Activated naive CD4-positive, alpha-beta T cell treated with anti-CD3 and anti-CD28 coated beads, Interleukin-2, amount 50 U/mL, for 72 hours (primary cell): Measurements from ENCODE around the gene TIGD3. TPM values are rescaled to one million over a fixed set of nuclear protein-coding genes. Genes with fewer than 3 reads are reported as not detected.
A peak's percentile ranks its signal among the peaks of the same experiment; 100 is the strongest.

Source experiments
- ATAC-seq, 2 donors: fragments of 150-1000 bp; cut with Tn5 transposase; 2 replicates each; pipeline ENCODE4 v1.10.0; 2021; ENCODE audit warnings: mild to moderate bottlenecking in 2 of 2, moderate library complexity in 2 of 2
- DNase-seq, 2 donors: peaks; one replicate each; pipeline ENCODE4 v3.0.0; 2021 to 2022; ENCODE audit warnings: low spot score in 2 of 2
- H3K27ac Mint-ChIP-seq, 2 donors: one replicate each; pipeline ENCODE4 v1.8.0; 2022; ENCODE audit warnings: mild to moderate bottlenecking in 2 of 2, mixed read lengths in 2 of 2
- H3K36me3 Mint-ChIP-seq, 2 donors: one replicate each; pipeline ENCODE4 v1.8.0; 2022; ENCODE audit warnings: mixed read lengths in 2 of 2
- H3K9me3 Mint-ChIP-seq, 2 donors: one replicate each; pipeline ENCODE4 v1.8.0; 2022; ENCODE audit warnings: mixed read lengths in 2 of 2
- total RNA-seq, 2 donors: library from RNA; stranded (reverse); gene quantifications; one replicate each; pipeline ENCODE4 v1.2.3, GENCODE V29; 2022

Gene TIGD3
- total RNA-seq, 2 donors from 2014 or later, result 0.76 to 4.0 TPM

DNA sequence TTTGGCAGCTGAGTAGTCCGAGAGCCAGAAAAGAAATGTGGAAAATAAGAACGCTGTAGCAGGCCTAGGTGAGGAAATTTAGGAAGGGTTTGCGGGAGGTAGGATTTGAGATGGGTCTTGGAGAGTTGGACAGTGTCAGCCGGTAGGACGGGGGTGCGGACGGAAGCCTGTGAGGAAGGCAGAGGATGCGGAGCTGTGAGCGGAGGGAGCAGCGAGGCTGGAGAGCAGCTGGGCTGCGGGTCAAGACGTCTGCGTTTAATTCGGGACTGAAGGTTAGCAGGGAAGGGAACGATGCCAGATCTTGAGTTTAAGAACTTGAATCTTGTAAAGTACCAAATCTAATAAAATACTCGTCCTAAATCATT, 669 bp upstream of the TIGD3 start:
- peaks cover 1 to 10% of the 10 kb centered on the region in 2 donors for H3K36me3 Mint-ChIP-seq
- DNase-seq (no peak), ATAC-seq (no peak)
- H3K9me3 Mint-ChIP-seq, result no peaks in the 10 kb centered on the region
- H3K27ac Mint-ChIP-seq, result peak overlapping the region; percentile 54 to 59

- Mint-ChIP-seq H3K9me3 (no peaks in the 10 kb centered on the region), H3K36me3 (peaks cover 0 to 10% of the 10 kb centered on the region in 2 donors), H3K27ac (peak overlapping the region; percentile 79 to 83)
- DNase-seq (peak in 1 of 2 donors; percentile 70), ATAC-seq (peak; percentile 32 to 42)
These were observed 643 bp downstream of the TIGD3 start for GRCh38 chr11:65355013-65355775.

DNA sequence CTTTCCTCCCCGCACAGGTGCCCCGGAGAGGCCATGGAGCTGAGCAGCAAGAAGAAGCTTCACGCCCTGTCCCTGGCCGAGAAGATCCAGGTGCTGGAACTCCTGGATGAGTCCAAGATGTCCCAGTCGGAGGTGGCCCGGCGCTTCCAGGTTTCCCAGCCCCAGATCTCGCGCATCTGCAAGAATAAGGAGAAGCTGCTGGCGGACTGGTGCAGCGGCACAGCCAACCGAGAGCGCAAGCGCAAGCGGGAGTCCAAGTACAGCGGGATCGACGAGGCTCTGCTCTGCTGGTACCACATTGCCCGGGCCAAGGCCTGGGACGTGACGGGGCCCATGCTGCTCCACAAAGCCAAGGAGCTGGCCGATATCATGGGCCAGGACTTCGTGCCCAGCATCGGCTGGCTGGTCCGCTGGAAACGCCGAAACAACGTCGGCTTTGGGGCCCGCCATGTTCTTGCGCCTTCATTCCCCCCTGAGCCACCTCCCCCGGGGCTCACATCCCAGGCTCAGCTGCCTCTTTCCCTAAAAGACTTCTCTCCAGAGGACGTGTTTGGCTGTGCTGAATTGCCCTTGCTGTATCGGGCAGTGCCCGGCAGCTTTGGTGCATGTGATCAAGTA, 1.3 kb downstream of the TIGD3 start:
- Mint-ChIP-seq H3K27ac (peak overlapping the region; percentile 58 to 79), H3K36me3 (peaks cover 0 to 10% of the 10 kb centered on the region in 2 donors), H3K9me3 (no peaks in the 10 kb centered on the region)
- ATAC-seq, result no peak
- DNase-seq, result no peak

DNA sequence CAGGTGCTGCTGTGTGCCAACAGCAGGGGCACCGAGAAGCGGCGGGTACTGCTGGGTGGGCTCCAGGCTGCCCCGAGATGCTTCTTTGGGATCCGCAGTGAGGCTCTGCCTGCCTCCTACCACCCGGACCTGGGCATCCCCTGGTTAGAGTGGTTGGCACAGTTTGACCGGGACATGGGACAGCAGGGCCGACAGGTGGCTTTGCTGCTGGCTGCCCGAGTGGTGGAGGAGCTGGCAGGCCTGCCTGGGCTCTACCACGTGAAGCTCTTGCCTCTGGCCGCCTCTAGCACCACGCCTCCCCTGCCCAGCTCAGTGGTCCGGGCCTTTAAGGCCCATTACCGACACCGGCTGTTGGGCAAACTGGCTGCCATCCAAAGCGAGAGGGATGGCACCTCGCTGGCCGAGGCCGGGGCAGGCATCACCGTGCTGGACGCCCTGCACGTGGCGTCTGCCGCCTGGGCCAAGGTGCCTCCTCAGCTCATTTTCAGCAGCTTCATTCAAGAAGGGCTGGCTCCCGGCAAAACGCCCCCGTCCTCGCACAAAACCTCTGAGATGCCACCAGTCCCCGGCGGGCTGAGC, 1.9 kb downstream of the TIGD3 start:
- H3K9me3 Mint-ChIP-seq, result no peaks in the 10 kb centered on the region
- ATAC-seq, result no peak
- H3K36me3 Mint-ChIP-seq, result peaks cover 0 to 10% of the 10 kb centered on the region in 2 donors
- H3K27ac Mint-ChIP-seq, result no peak overlapping the region
- no peak for DNase-seq

DNA sequence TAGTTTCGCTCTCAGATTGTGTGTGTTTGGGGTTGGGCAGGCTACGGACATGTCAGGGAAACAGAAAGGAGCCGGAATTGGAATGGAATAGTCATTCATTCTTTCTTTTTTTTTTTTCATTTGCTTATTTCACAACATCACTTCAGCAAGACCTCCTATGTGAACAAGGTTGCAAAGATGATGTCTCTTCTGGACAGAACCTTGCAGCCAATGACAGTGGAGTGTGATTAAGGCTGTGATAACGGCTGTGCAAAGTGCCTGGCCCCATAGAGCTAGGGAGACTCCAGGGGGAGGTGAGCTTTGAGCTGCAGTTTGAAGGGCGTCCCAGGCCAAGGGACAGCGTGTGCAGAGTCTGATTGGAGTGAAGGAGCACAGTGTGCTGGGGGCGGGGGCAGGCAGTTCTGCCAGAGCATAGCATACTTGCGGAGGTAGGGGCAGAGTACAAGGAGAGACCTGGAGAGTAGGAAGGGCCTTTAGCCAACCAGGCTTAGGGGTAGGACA, 3.4 kb downstream of the TIGD3 start:
- no peak for ATAC-seq
- Mint-ChIP-seq H3K27ac (no peak overlapping the region), H3K36me3 (peaks cover 0 to under 1% of the 10 kb centered on the region in 2 donors), H3K9me3 (no peaks in the 10 kb centered on the region)
- no peak for DNase-seq

GRCh38 chr11:65362320-65362931, 7.9 kb downstream of the TIGD3 start:
- ATAC-seq, result peak; percentile 74 to 80
- no peak for DNase-seq
- Mint-ChIP-seq H3K36me3 (no peaks in the 10 kb centered on the region), H3K9me3 (no peaks in the 10 kb centered on the region), H3K27ac (peak overlapping the region in 1 of 2 donors; percentile 34)

- ATAC-seq (no peak), DNase-seq (no peak)
- H3K36me3 Mint-ChIP-seq, result no peaks in the 10 kb centered on the region
- H3K27ac Mint-ChIP-seq, result no peak overlapping the region
- H3K9me3 Mint-ChIP-seq, result no peaks in the 10 kb centered on the region
These were observed 8.4 kb downstream of the TIGD3 start for GRCh38 chr11:65362966-65363365.

DNA sequence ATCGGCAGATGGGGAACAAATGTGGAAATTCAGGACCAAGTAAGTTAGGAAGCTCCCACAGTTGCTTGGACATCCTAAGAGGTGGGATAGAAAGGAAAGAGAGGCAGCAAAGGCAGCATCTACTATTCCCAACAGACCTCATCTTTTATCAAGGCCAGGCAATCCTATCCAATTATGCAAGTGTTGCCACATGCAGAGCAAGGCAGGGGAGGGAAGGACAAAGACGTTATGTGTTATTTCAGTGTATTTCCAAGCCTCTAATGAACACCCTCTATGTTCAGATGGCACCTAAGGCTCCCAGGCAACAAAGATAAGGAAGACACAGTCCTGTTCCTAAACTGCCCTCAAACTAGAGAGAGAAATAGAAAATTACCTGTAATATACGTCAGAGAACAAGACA, 9.2 kb downstream of the TIGD3 start:
- DNase-seq, result no peak
- no peaks in the 10 kb centered on the region for H3K9me3 Mint-ChIP-seq
- H3K27ac Mint-ChIP-seq, result no peak overlapping the region
- no peaks in the 10 kb centered on the region for H3K36me3 Mint-ChIP-seq
- ATAC-seq, result no peak

DNA sequence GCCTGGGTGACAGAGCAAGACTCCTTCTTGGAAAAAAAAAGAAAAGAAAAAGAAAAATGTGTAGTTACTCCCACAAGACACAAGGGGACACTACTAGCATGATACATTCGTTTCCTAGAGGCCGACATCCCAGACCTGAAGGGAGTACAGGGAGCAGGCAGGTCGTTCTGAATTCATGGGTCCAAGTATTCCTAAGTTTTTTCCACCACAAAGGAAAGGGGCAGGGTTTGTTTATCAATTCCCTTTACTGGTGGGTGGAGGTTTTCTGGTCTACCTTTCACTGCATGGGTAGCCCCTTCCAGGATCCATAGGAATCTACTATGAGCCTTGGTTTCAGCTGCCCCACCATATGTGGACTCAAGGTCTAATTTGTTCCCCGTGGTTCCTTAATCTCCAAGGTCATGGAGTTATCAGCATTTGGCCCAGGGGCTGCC, 11.8 kb downstream of the TIGD3 start:
- H3K36me3 Mint-ChIP-seq, result no peaks in the 10 kb centered on the region
- no peaks in the 10 kb centered on the region for H3K9me3 Mint-ChIP-seq
- no peak for DNase-seq
- no peak overlapping the region for H3K27ac Mint-ChIP-seq
- peak; percentile 73 to 80 for ATAC-seq

DNA sequence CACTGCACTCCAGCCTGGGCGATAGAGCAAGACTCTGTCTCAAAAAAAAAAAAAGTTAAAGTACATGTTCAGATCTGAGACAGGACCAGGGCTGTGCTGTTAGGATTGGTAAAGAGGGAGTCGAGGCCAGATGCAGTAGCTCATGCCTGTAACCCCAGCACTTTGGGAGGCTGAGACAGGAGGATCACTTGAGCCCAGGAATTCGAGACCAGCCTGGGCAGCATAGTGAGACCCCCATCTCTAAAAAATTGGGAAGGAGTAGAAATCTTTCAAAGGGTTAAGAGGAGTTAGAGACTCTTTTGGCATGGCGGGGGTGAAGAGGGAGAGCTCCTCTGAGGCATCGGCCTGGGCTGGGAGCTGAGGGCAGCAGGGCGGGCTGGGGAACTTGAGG, 16.1 kb downstream of the TIGD3 start:
- Mint-ChIP-seq H3K27ac (peak overlapping the region in 1 of 2 donors; percentile 89), H3K9me3 (no peaks in the 10 kb centered on the region), H3K36me3 (no peaks in the 10 kb centered on the region)
- no peak for ATAC-seq
- DNase-seq, result no peak

DNA sequence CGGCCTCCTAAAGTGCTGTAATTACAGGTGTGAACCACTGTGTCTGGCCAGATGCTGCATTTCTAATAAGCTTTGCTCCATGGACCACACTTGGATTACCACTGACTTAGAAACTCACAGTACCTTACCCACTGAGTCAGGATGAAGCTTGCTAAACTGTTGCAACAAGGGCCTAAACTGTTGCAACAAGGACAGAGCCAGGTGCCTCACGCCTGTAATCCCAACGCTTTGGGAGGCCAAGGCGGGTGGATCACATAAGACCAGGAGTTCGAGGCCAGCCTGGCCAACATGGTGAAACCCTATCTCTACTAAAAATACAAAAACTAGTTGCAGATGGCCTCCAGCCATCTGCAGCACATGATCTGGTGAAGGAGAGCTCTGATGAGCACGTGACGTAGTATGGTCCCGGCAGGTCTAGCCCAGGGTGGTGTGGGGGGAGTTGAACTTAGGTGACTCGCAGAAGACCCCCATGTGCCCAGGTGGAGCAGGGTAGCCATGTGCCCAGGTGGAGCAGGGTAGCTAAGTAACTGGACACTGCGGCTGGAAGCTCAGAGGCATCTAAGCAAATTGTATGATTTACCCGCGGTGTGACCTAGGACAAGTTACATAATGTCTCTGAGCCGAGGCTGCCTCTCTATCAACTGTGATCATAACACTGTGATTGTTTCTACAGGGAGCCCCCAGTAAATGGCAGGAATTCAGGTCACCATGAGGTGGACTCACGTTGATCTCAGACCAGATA, 19.5 kb downstream of the TIGD3 start:
- ATAC-seq (no peak), DNase-seq (no peak)
- no peaks in the 10 kb centered on the region for H3K36me3 Mint-ChIP-seq
- no peaks in the 10 kb centered on the region for H3K9me3 Mint-ChIP-seq
- H3K27ac Mint-ChIP-seq, result peak overlapping the region; percentile 11 to 55

DNA sequence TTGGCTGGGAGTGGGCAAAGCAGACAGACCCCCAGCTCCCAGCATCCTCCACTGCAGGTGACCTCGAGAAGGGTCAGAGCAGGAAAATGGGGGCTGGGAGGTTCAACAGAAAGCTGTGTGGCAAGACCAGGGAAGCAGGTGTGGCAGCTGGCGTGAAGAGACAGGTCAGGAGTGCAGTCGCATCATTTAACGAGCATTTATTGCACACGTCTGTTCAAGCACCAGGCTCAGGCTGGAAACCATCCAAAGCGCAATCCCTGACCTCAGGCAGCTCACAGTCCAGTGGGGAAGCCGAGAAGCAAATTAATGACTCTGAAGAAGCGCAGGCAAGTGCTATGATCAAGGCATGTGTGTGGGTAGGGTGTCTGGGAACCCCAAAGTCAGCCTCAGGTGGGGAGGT, 20.5 kb downstream of the TIGD3 start:
- Mint-ChIP-seq H3K27ac (peak overlapping the region; percentile 11 to 52), H3K36me3 (no peaks in the 10 kb centered on the region), H3K9me3 (no peaks in the 10 kb centered on the region)
- DNase-seq, result no peak
- ATAC-seq, result no peak

GRCh38 chr11:65376138-65376713, 21.7 kb downstream of the TIGD3 start:
- no peaks in the 10 kb centered on the region for H3K9me3 Mint-ChIP-seq
- no peaks in the 10 kb centered on the region for H3K36me3 Mint-ChIP-seq
- ATAC-seq (no peak), DNase-seq (no peak)
- no peak overlapping the region for H3K27ac Mint-ChIP-seq

GRCh38 chr11:65377036-65377435, 22.5 kb downstream of the TIGD3 start:
- H3K36me3 Mint-ChIP-seq, result no peaks in the 10 kb centered on the region
- DNase-seq (no peak), ATAC-seq (no peak)
- H3K9me3 Mint-ChIP-seq, result no peaks in the 10 kb centered on the region
- H3K27ac Mint-ChIP-seq, result peak overlapping the region in 1 of 2 donors; percentile 6

DNA sequence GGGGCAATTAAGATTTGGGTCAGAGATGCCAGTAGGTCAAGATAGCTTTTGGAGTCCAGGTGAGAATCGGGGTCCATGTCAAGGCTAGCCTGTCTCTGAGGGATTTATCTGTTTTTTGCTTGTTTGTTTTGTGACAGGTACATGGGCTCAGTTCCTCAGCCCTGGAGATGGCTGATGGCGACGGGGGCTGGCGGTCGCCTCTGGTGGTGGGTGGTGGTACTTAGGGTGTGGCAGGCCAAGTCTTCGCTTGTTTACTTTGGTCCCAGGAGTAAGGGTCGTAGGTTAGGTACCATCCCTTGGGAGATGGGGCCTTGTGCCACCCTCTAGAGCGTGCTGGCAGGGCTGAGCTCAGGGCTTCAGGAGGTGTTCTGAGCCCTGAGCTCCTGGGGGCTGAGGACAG, 23.2 kb downstream of the TIGD3 start:
- ATAC-seq (no peak), DNase-seq (no peak)
- H3K36me3 Mint-ChIP-seq, result no peaks in the 10 kb centered on the region
- no peaks in the 10 kb centered on the region for H3K9me3 Mint-ChIP-seq
- H3K27ac Mint-ChIP-seq, result peak overlapping the region in 1 of 2 donors; percentile 6

- no peak for ATAC-seq
- DNase-seq, result no peak
- peak overlapping the region; percentile 6 to 65 for H3K27ac Mint-ChIP-seq
These were observed 23.8 kb downstream of the TIGD3 start for GRCh38 chr11:65378208-65378927.

More at GRCh38 chr11:65378208-65378927, 23.8 kb downstream of the TIGD3 start:
- H3K9me3 Mint-ChIP-seq, result no peaks in the 10 kb centered on the region
- no peaks in the 10 kb centered on the region for H3K36me3 Mint-ChIP-seq
